Measurements from ENCODE around the gene ARSB. TPM values are rescaled to one million over a fixed set of nuclear protein-coding genes. Genes with fewer than 3 reads are reported as not detected.

The ARSB gene
- polyA plus RNA-seq, 1 of the 3 experiments (the other 2 are of a cell fraction) = 12.5 TPM

DNA sequence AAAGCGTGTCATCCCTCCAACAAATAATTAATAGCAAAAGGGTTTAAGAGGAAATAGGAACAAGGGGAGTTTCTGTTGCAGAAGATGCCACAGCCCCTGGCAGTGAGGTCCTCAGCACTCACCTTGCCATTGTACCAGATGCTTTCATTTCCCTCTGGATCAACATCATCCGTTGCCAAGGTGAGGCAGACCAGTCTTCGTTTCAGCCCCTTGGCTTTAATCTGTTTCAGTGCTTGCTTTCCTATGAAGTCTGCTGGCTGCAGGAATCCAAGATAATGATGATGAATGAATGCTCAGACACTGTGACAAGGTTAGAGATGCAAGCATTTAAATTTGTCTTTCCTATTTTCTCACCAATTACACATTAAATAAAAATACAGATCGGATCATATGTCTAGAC, 20.0 kb upstream of the ARSB start (continued):
- TF ChIP-seq, protein P1, sequence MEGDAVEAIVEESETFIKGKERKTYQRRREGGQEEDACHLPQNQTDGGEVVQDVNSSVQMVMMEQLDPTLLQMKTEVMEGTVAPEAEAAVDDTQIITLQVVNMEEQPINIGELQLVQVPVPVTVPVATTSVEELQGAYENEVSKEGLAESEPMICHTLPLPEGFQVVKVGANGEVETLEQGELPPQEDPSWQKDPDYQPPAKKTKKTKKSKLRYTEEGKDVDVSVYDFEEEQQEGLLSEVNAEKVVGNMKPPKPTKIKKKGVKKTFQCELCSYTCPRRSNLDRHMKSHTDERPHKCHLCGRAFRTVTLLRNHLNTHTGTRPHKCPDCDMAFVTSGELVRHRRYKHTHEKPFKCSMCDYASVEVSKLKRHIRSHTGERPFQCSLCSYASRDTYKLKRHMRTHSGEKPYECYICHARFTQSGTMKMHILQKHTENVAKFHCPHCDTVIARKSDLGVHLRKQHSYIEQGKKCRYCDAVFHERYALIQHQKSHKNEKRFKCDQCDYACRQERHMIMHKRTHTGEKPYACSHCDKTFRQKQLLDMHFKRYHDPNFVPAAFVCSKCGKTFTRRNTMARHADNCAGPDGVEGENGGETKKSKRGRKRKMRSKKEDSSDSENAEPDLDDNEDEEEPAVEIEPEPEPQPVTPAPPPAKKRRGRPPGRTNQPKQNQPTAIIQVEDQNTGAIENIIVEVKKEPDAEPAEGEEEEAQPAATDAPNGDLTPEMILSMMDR (IDR thresholded peaks at IDR 0.05) = no peak
- TF ChIP-seq, protein P2, sequence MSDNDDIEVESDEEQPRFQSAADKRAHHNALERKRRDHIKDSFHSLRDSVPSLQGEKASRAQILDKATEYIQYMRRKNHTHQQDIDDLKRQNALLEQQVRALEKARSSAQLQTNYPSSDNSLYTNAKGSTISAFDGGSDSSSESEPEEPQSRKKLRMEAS (IDR thresholded peaks at IDR 0.05; ENCODE audit: low read depth) = no peak
- TF ChIP-seq MEF2A (IDR thresholded peaks at IDR 0.05; ENCODE audit: borderline replicate concordance, low read depth) = no peak

DNA sequence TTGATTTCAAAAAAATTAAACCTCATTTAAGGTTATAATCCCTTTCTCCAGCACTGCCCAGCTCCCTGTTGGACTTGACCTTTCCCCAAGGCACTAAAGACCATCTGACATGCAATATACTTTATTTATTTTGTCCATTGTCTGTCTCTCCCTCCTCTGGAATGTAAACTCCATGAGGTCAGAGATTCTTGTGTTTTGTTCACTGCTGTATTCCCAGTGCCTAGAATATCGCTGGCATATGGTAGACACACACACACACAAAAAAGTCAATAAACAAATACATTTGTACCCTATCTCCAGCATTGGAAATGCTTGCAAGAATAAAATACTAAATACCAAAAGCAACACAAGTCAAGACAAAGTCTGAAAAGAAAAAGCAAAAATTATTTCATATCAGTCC, 17.3 kb upstream of the ARSB start:
- Histone ChIP-seq H3K4me3 (ENCODE audit: low read depth in 2 of 2, low read length in 1 of 2) (no peak overlapping the region), H3K27me3 (ENCODE audit: insufficient read depth) (no peaks in the 10 kb centered on the region), H3K9me3 (no peaks in the 10 kb centered on the region), H3K4me2 (no peak overlapping the region), H3K36me3 (replicated peaks in 1 of 2; ENCODE audit: control insufficient read depth in 1 of 2, insufficient read depth in 2 of 2, low read length in 1 of 2) (no peaks in the 10 kb centered on the region), H3K27ac (ENCODE audit: low read depth in 2 of 2, low read length in 1 of 2) (0 out of 4 replicates have a peak overlapping the region, but pooled peaks of 1 of the 2 experiments have one; percentile 55), H4K20me1 (ENCODE audit: insufficient read depth) (no peaks in the 10 kb centered on the region), H3F3A (replicated peaks; ENCODE audit: insufficient read depth) (peaks cover 7% of the 10 kb centered on the region), H2AFZ (ENCODE audit: low read depth) (no peak overlapping the region), H3K4me1 (ENCODE audit: control insufficient read depth in 1 of 2, insufficient read depth in 2 of 2, low read depth in 1 of 2, low read length in 1 of 2) (peaks cover 2 to 9% of the 10 kb centered on the region in 2 experiments; a peak in 2 of 4 replicates), H3K9ac (no peak overlapping the region), H3K79me2 (ENCODE audit: insufficient read depth) (no peaks in the 10 kb centered on the region), H3K9me2 (no peaks in the 10 kb centered on the region)
- TF ChIP-seq JUND (IDR thresholded peaks at IDR 0.05) (no peak), EP300 (IDR thresholded peaks at IDR 0.05; ENCODE audit: borderline replicate concordance in 1 of 2, low read depth in 1 of 2, low read length in 1 of 2) (no peak), SIN3A (IDR thresholded peaks at IDR 0.05; ENCODE audit: borderline replicate concordance, low read depth, low read length) (no peak)
- CTCF ChIA-PET = interaction anchor here (1.4 to 1.8 kb wide), 2 partner anchors 17 to 18 kb away, joined by 3 to 6 read pairs; no protein-coding TSS in a partner anchor
- POLR2A ChIA-PET = no interaction called here
- DNase-seq = no peak
- WGBS (ENCODE audit: low lambda C conversion rate) = 88% methylated on average over 1 of the region's 1 CpG

DNA sequence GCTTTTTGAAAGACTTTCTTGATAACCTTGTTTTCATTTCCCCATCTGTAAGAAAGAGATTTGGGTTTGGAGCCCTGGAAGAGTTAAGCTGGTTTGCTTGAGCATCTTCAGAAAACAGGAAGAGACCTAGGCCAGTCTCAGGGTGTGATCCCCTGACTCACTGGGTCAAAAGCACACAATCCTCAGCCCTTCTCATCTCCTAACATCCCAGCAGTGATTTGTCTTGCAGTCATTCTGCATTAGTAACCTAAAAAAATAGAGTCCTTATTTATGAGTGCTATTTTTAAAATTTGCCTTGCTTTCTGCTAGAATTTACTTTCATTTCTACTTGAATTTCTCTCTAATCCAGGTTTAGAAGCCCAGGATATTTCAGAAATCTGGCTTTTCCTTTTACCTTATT, 16.4 kb upstream of the ARSB start:
- H2AFZ ChIP-seq (ENCODE audit: low read depth) = peak overlapping the region; percentile 81
- H3K27ac ChIP-seq (ENCODE audit: low read depth in 2 of 2, low read length in 1 of 2) = peak overlapping the region in 1 of 2 experiments; percentile 55; a peak in 2 of 4 replicates
- no peak for DNase-seq
- peaks cover 2 to 9% of the 10 kb centered on the region in 2 experiments; a peak in 2 of 4 replicates for H3K4me1 ChIP-seq (ENCODE audit: control insufficient read depth in 1 of 2, insufficient read depth in 2 of 2, low read depth in 1 of 2, low read length in 1 of 2)
- no peaks in the 10 kb centered on the region for H3K27me3 ChIP-seq (ENCODE audit: insufficient read depth)
- ChIA-PET CTCF (interaction anchor here (0.6 to 1.8 kb wide), 3 partner anchors 17 to 681 kb away, joined by 3 to 8 read pairs (median 6); no protein-coding TSS in a partner anchor), POLR2A (no interaction called here)
- no peaks in the 10 kb centered on the region for H3K79me2 ChIP-seq (ENCODE audit: insufficient read depth)
- 0 out of 2 replicates have a peak overlapping the region, but pooled peaks have one; percentile 11 for H3K4me2 ChIP-seq
- no peaks in the 10 kb centered on the region for H4K20me1 ChIP-seq (ENCODE audit: insufficient read depth)
- no peaks in the 10 kb centered on the region for H3K9me2 ChIP-seq
- H3F3A ChIP-seq (replicated peaks; ENCODE audit: insufficient read depth) = peaks cover 7% of the 10 kb centered on the region
- peak overlapping the region; percentile 38; the same call in 1 of the 2 replicates for H3K9ac ChIP-seq
- H3K9me3 ChIP-seq = no peaks in the 10 kb centered on the region
- H3K36me3 ChIP-seq (replicated peaks in 1 of 2; ENCODE audit: control insufficient read depth in 1 of 2, insufficient read depth in 2 of 2, low read length in 1 of 2) = no peaks in the 10 kb centered on the region
- no peak overlapping the region for H3K4me3 ChIP-seq (ENCODE audit: low read depth in 2 of 2, low read length in 1 of 2)
- TF ChIP-seq, protein P3, sequence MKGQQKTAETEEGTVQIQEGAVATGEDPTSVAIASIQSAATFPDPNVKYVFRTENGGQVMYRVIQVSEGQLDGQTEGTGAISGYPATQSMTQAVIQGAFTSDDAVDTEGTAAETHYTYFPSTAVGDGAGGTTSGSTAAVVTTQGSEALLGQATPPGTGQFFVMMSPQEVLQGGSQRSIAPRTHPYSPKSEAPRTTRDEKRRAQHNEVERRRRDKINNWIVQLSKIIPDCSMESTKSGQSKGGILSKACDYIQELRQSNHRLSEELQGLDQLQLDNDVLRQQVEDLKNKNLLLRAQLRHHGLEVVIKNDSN (IDR thresholded peaks at IDR 0.05; ENCODE audit: borderline replicate concordance, low read depth) = no peak
- TF ChIP-seq, protein P1 (IDR thresholded peaks at IDR 0.05) = no peak
- TF ChIP-seq NFIC (IDR thresholded peaks at IDR 0.05; ENCODE audit: borderline replicate concordance) (no peak), CHD2 (IDR thresholded peaks at IDR 0.05; ENCODE audit: low read length, partially characterized antibody) (no peak), RFX5 (IDR thresholded peaks at IDR 0.05; ENCODE audit: low read length) (no peak), TAF1 (IDR thresholded peaks at IDR 0.05; ENCODE audit: borderline replicate concordance, low read depth, low read length) (no peak), FOXM1 (IDR thresholded peaks at IDR 0.05; ENCODE audit: low read depth) (no peak), RAD21 (IDR thresholded peaks at IDR 0.05; ENCODE audit: low read length) (no peak), GABPA (IDR thresholded peaks at IDR 0.05; ENCODE audit: low read depth) (no peak), TCF12 (IDR thresholded peaks at IDR 0.05) (no peak), TEAD4 (IDR thresholded peaks at IDR 0.05; ENCODE audit: borderline replicate concordance, insufficient read depth) (no peak), RXRA (IDR thresholded peaks at IDR 0.05; ENCODE audit: borderline replicate concordance, low read depth) (no peak)
- TF ChIP-seq, protein P4, sequence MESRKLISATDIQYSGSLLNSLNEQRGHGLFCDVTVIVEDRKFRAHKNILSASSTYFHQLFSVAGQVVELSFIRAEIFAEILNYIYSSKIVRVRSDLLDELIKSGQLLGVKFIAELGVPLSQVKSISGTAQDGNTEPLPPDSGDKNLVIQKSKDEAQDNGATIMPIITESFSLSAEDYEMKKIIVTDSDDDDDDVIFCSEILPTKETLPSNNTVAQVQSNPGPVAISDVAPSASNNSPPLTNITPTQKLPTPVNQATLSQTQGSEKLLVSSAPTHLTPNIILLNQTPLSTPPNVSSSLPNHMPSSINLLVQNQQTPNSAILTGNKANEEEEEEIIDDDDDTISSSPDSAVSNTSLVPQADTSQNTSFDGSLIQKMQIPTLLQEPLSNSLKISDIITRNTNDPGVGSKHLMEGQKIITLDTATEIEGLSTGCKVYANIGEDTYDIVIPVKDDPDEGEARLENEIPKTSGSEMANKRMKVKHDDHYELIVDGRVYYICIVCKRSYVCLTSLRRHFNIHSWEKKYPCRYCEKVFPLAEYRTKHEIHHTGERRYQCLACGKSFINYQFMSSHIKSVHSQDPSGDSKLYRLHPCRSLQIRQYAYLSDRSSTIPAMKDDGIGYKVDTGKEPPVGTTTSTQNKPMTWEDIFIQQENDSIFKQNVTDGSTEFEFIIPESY (IDR thresholded peaks at IDR 0.05; ENCODE audit: borderline replicate concordance, low read depth) = no peak

Measured in SK-N-SH (cell line).